Transverse colon (tissue), 4 donors: ENCODE data around the gene C22orf23. TPM values are rescaled to one million over a fixed set of nuclear protein-coding genes. Genes with fewer than 3 reads are reported as not detected.
A peak's percentile ranks its signal among the peaks of the same experiment; 100 is the strongest.

ENCODE experiments used
- DNase-seq: peaks from one replicate; pipeline ENCODE4 v3.0.0-alpha.2; 2019
- H3K27ac ChIP-seq, 4 donors: fragments of 200-600 bp; sonication (generic); 2 replicates each; pipeline ENCODE4 v1.5.1; 2016 to 2018; ENCODE audit warnings: inconsistent platforms in 4 of 4
- H3K27me3 ChIP-seq: fragments of 200-600 bp; sonication (generic); 2 replicates; pipeline ENCODE4 v1.5.1; 2017; ENCODE audit warnings: inconsistent platforms
- H3K36me3 ChIP-seq, 4 donors: fragments of 200-600 bp; sonication (generic); 2 replicates each; pipeline ENCODE4 v1.5.1; 2017 to 2019; ENCODE audit warnings: inconsistent platforms in 4 of 4
- H3K4me1 ChIP-seq, 4 donors: fragments of 200-600 bp; sonication (generic); 2 replicates each; pipeline ENCODE4 v1.5.1; 2017 to 2020; ENCODE audit warnings: inconsistent platforms in 4 of 4
- H3K4me3 ChIP-seq, 4 donors: fragments of 200-600 bp; sonication (generic); 1 replicate in 1 of 4; 2 replicates in 3 of 4; pipeline versions ENCODE4 v1.5.1 to v1.6.1; 2017 to 2019; ENCODE audit warnings: inconsistent platforms in 4 of 4
- H3K9me3 ChIP-seq, 2 donors: fragments of 200-600 bp; sonication (generic); 2 replicates each; pipeline ENCODE4 v1.5.1; 2017 to 2019; ENCODE audit warnings: inconsistent platforms in 2 of 2
- CTCF ChIP-seq, 5 experiments: fragments of 200-600 bp in 3 of 5; fragments of 450-650 bp in 2 of 5; sonication (generic) in 3 of 5; IDR thresholded peaks; 1 replicate in 2 of 5; 2 replicates in 3 of 5; pipeline ENCODE4 v1.5.1; 2016 to 2017; ENCODE audit warnings: antibody characterized with exemption in 5 of 5, inconsistent platforms in 3 of 5, mild to moderate bottlenecking in 2 of 5, moderate library complexity in 1 of 5
- EP300 ChIP-seq: sonication (generic); formaldehyde crosslinking; IDR thresholded peaks from one replicate; pipeline ENCODE4 v1.6.1; 2017; ENCODE audit warnings: antibody characterized with exemption, low read depth
- POLR2A ChIP-seq: fragments of 450-650 bp; IDR thresholded peaks from one replicate; pipeline ENCODE4 v1.6.1; 2016; ENCODE audit warnings: antibody characterized with exemption, mild to moderate bottlenecking, moderate library complexity
- POLR2AphosphoS5 ChIP-seq, 3 donors: sonication (generic); formaldehyde crosslinking; IDR thresholded peaks; one replicate each; pipeline ENCODE4 v1.6.1; 2016; ENCODE audit warnings: antibody characterized with exemption in 3 of 3
- WGBS, 2 donors: methylation state at CpG; one replicate each; pipeline ENCODE4 v1.1.5; 2018; ENCODE audit warnings: low coverage in 1 of 2; 5-methylcytosine and 5-hydroxymethylcytosine counted together
- in situ Hi-C, 4 donors: fragments of 200-750 bp; cut with MboI; loops; one replicate each; pipeline versions ENCODE4 v1.15.0 to v1.15.1; 2017; ENCODE audit warnings: low sequenced_read_pairs in 3 of 4, low pct_ligation_motif_present in 1 of 4, low pct_unique_long_range_greater_than_20kb in 1 of 4
- intact Hi-C: fragments of 100-400 bp; cut with DNase I; formaldehyde crosslinking; loops from one replicate; pipeline ENCODE4 v1.15.1; 2023; ENCODE audit warnings: low total_unique reads
- total RNA-seq, 4 donors: library from RNA; depleted of rRNA; stranded (reverse); fragments of >200 nt; gene quantifications; one replicate each; pipeline ENCODE4 v1.1.0, GENCODE V29; 2016

Gene C22orf23
- total RNA-seq, 4 donors from 2014 or later = not detected

DNA sequence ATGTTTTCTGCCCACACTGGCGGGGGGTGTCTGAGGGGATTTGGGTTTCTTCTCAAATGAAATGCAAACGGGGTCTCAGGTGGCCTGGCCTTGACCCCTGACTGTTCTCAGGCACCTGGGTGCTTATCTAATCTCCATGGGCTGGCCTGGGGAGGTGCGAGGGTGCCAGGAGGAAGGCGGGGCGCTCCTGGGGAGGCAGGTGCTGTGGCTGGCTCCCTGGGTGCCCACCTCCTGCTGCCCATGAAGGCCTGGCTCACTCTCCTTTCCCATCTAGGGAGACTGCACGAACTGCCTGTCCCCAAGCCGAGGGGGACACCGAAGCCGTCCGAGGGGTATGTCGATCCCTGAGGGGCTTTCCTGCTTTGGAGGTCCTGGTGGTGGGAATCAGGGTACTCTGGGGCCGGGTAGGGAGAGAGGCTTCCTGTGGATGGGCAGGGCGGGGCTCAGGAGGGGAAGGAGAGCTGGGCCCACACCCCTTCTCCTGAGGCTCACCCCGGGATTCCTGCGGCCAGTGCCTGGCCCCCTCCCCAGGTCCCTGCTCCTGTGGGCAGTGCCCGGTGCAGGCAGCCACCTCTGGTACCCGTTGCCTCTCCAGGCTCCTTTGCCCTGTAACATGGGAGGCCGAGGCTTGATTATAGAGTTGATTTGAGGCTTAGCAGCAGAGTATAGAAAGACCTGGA is 28.9 kb downstream of the C22orf23 start:
- DNase-seq = no peak
- Histone ChIP-seq H3K27me3 (no peaks in the 10 kb centered on the region), H3K27ac (peak overlapping the region in 2 of 4 donors; percentile 9 to 34), H3K4me1 (no peaks in the 10 kb centered on the region), H3K9me3 (no peaks in the 10 kb centered on the region), H3K4me3 (no peak overlapping the region), H3K36me3 (peaks cover 0 to 37% (median 19%) of the 10 kb centered on the region in 4 donors)
- no peak for TF ChIP-seq EP300
- TF ChIP-seq CTCF (IDR thresholded peaks at IDR 0.05) = no peak
- no peak for TF ChIP-seq POLR2AphosphoS5 (IDR thresholded peaks at IDR 0.05)
- TF ChIP-seq POLR2A = no peak
- intact Hi-C loops (loop anchor here (10.0 kb wide), 1 partner anchor 1340 kb away; no protein-coding TSS in a partner anchor), in situ Hi-C loops (no loop called here)
- WGBS, 2 donors = 84% methylated on average over 17 of the region's 18 CpGs; no CpG with 5 or more reads in 1 of the 2 donors

- intact Hi-C loops = loop anchor here (10.0 kb wide), 1 partner anchor 1341 kb away; no protein-coding TSS in a partner anchor
- H3K4me3 ChIP-seq = no peak overlapping the region
- H3K27ac ChIP-seq = peak overlapping the region in 1 of 4 donors; percentile 34
- 93% methylated on average over 4 of the region's 4 CpGs; no CpG with 5 or more reads in 1 of the 2 donors for WGBS, 2 donors
- in situ Hi-C loops = no loop called here
- DNase-seq = no peak
- no peaks in the 10 kb centered on the region for H3K27me3 ChIP-seq
- TF ChIP-seq EP300 = no peak
- no peak for TF ChIP-seq POLR2AphosphoS5 (IDR thresholded peaks at IDR 0.05)
- TF ChIP-seq CTCF (IDR thresholded peaks at IDR 0.05) = no peak
- TF ChIP-seq POLR2A = no peak
- H3K9me3 ChIP-seq = no peaks in the 10 kb centered on the region
- H3K4me1 ChIP-seq = no peaks in the 10 kb centered on the region
- peaks cover 0 to 40% (median 20%) of the 10 kb centered on the region in 4 donors for H3K36me3 ChIP-seq
These were observed 29.5 kb downstream of the C22orf23 start for GRCh38 chr22:37923927-37924326.

DNA sequence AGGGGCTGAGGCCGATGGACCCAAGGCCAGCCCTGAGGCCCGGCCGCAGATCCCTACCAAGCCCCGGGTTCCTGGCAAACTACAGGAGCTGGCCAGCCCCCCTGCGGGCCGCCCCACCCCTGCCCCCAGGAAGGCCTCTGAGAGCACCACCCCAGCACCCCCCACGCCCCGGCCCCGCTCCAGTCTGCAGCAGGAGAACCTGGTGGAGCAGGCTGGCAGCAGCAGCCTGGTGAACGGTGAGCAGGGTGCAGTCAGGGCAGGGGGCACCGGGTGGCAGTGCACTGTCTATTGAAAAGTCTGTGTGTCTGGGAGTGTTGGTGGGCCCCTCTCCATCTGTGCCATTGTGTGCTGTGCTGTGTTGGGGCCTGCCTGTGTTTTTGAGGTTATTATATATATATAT is 31.2 kb downstream of the C22orf23 start:
- intact Hi-C loops = loop anchor here (10.0 kb wide), 1 partner anchor 1343 kb away; no protein-coding TSS in a partner anchor

More for the DNA sequence above, 31.2 kb downstream of the C22orf23 start:
- no peaks in the 10 kb centered on the region for H3K27me3 ChIP-seq
- in situ Hi-C loops = no loop called here
- no peak overlapping the region for H3K4me3 ChIP-seq
- peaks cover 0 to 34% (median 16%) of the 10 kb centered on the region in 4 donors for H3K36me3 ChIP-seq
- 89 to 100% methylated on average over 1 to 5 of the region's 11 CpGs for WGBS, 2 donors
- no peak for TF ChIP-seq CTCF (IDR thresholded peaks at IDR 0.05)
- no peak for TF ChIP-seq POLR2AphosphoS5 (IDR thresholded peaks at IDR 0.05)
- no peak for TF ChIP-seq EP300
- no peak for TF ChIP-seq POLR2A
- peak overlapping the region in 1 of 4 donors; percentile 46 for H3K27ac ChIP-seq
- H3K9me3 ChIP-seq = no peaks in the 10 kb centered on the region
- no peak for DNase-seq
- no peaks in the 10 kb centered on the region for H3K4me1 ChIP-seq
